Left lobe of liver (tissue), 2 donors: ENCODE measurements around the gene MICALL2. TPM values are rescaled to one million over a fixed set of nuclear protein-coding genes. Genes with fewer than 3 reads are reported as not detected.

ENCODE experiments used
- ATAC-seq: fragments of 200-7000 bp; cut with Tn5 transposase; one replicate; pipeline ENCODE4 v1.9.1; 2020; ENCODE audit warnings: mild to moderate bottlenecking, moderate library complexity
- DNase-seq: peaks from one replicate; pipeline ENCODE4 v3.0.0-alpha.2; 2020; ENCODE audit warnings: low spot score
- total RNA-seq: library from RNA; stranded (reverse); gene quantifications from one replicate; pipeline ENCODE4 v1.2.1, GENCODE V29; 2021
- donor health status: DM: no; HTN: no; CAD: no; lungs with moderate emphysema.
- donor health status: DM: no; HTN: yes; CAD: no.

Gene MICALL2
- total RNA-seq, 1 donor from 2014 or later = 18.0 TPM

- no peak for ATAC-seq
- DNase-seq = no peak
Measured at GRCh38 chr7:1436608-1437007, 22.7 kb downstream of the MICALL2 start.

GRCh38 chr7:1434891-1435670, 24.2 kb downstream of the MICALL2 start:
- no peak for DNase-seq

DNA sequence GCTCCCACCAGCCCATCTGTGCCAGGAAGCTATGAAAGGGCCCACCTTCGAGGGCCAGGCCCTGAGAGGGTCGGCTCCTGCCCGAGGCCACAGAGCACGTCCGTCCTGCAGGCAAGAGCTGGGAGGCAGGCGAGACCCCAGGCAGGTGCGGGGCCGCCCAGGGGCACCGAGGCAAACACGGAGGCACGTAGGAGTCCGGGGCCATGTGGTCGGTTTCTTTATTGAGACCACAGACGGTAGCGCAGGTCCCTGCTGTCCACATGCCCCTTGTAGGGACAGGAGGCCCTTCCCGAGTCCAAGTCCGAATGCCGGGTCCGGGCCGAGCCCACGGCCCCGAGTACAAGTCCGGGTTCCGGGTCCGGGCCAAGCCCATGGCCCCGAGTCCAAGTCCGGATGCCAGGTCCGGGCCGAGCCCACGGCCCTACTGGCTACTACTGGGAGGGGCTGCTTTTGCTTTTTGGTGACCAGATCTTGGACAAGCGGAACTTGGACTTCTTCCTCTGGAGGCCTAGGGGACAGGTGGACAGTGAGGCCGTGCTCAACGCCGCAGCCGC, 25.0 kb downstream of the MICALL2 start:
- ATAC-seq (no peak), DNase-seq (no peak)

More at GRCh38 chr7:1434891-1435670, 24.2 kb downstream of the MICALL2 start:
- ATAC-seq = no peak

DNA sequence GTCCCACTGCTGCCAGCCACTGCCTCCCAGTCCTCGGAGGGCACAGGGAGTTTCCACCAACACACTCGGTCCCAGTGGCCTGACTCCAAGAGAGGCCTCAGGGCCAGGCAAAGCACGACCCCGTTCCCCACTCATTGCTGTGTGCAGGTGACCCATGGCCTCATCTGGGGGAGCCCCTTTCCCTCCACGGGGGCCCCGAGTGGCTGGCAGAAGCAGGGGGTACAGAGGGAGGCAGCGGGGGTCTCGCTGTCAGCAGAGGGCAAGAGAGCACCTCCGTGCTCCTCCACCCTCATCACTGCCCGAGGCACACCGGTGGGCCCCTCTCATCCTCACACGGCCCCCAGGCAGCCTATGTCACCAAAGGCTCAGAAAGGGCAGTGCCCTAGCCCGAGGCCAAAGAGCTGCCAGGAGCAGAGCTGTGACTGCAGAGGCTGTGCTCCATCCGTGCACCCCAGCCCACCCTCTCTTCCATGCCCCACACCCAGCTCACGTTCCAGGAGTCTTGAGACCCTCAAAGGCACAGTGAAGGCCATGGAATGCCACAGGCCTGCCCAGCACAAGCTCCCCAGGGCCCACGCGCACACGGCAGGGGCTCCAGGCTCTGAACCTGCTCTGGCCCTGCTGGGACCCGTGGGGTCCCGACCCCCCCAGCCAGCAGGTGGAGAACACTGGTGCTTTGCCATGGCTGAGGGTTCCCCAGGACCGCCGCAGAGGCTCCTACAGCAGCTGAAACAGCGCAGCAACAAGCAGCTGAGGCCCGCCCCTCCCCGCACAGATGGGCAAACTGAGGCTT, 25.9 kb downstream of the MICALL2 start:
- ATAC-seq (no peak), DNase-seq (no peak)

DNA sequence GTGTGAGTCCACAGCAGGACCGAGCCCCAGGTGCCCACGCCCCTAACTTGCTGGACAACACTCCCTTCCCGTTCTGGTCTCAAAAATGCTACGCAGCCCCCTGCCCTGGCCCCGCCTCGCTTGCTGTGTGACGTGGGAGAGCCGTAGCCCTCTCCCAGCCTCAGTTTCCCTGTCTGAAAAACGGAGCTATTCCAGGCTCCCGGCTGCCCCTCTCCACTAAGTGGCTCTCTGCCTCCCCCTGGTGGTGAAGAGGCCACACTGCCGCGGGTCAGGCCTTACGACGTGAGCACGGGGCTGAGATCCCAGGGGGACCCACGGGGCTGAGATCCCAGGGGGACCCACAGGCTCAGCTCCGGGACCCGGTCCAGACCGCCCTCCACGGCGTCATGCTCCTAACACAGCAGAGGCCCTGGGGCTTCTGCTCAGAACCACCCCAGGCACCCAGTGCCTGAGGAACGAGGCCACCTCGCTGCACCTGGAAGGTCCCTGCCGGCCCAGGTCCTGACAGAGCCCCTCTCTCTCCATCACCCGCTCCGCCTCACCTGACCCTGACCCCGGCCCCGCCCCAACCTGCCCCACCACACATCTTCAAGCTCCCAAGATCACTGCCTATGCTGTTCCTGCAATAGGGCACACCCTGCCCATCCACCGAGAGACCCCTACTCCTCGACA, 26.7 kb downstream of the MICALL2 start:
- DNase-seq (peak; percentile 74), ATAC-seq (peak; percentile 86)

DNA sequence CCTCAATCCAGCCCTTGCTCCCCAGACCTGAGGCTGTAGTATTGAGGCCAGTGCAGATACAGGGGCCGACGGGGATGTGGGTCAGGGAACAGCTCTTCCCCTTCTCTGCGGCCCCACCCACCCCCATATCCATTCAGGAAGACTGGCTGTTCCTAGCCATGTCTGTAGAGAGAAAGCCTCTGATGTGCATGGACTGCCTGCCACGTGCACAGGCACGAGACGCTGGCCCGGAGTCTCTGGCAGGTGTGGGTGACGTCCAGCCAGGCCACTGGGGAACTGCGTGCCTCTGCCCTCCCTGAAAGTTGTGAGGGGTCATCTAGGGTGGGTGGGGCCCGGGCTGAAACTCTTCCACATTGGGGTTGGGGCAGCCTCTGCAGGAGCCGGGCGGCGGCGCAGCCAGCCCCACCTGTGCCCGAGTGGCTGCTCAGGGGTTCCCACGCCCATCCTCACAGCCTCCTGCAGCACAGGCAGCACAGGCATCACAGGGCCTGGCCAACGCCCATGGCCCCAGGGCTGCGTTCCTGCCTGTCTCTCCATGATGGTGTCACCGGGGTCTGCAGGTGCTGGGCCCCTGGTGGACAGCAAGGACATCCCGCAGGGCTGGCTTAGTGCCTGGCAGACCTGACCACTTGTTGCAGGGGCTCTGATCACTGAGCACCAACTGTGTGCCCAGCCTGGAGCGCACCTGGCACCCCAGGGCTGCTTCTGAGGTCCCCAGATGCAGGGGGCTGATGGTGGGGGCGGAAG, 27.5 kb downstream of the MICALL2 start:
- no peak for DNase-seq
- ATAC-seq = peak; percentile 8

DNA sequence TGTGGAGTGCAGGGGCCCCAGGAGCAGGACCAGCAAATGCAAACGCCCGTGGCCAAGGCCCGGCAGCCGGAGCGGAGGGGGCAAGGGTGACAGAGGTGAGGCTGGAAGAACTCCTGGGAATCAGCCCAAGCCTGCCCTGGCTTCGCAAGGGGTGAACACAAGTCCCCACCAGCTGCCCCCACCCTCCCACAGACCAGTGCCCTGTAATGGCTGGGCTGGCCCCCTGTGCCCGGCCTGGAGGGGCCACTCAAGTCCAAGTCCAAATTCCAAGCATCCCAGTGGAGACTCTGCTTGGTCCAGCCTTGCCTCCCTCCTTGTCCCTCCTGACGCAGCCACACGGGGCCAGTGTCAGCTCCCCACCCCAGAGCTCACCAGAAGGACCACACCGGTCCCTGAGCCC, 28.0 kb downstream of the MICALL2 start:
- ATAC-seq = no peak
- no peak for DNase-seq

- DNase-seq = no peak
- ATAC-seq = no peak
Measured at GRCh38 chr7:1430056-1430845, 29.0 kb downstream of the MICALL2 start.

DNA sequence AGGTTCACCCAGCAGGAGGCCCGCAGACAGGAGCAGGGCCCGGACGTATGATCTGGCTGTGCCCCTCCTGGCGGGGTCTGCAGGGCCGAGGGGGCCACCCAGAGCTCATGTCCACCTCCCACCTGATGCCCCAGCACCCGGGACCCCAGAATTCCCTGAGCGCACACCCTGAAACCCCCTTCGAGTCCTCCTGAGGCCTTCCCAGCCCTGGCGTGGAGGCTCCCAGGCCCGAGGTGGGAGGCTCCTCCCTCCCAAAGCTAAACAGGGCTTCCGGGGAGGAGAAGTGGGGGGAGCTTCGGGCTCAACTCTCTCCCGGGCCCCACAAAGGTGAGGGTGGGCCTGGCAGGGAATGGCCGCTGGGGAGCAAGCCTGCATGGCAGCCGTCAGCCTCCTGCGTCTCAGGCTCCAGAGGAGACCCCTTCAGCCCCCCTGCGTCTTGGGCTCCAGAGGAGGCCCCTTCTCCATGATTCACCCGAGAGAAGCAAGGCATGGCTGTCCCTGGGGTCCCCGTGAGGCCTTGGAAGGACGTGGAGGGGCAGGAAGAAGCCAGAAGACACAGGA, 30.2 kb downstream of the MICALL2 start:
- no peak for DNase-seq
- ATAC-seq = no peak

- ATAC-seq (no peak), DNase-seq (no peak)
Measured at GRCh38 chr7:1427064-1427657, 32.1 kb downstream of the MICALL2 start.

DNA sequence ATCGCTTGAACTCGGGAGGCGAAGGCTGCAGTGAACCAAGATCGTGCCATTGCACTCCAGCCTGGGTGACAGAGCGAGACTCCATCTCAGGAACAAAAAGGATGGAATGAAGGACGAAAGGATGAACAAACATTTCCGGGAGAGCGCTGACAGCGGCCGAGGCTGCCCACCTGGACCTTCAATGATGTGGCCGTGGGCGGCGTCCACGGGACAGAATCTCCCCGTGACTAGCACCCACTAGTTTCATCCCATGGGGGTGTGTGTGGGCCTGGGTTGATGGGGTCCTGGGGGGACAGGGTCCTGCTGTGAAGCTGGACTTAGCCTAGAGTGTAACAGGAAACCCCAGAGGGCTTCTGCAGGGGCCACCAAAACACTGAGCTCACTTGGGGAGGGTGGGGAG, 32.8 kb downstream of the MICALL2 start:
- ATAC-seq (no peak), DNase-seq (no peak)

- ATAC-seq (peak; percentile 35), DNase-seq (no peak)
Measured at GRCh38 chr7:1425292-1426136, 33.8 kb downstream of the MICALL2 start.

- DNase-seq = no peak
- no peak for ATAC-seq
Measured at GRCh38 chr7:1424041-1424440, 35.2 kb downstream of the MICALL2 start.

GRCh38 chr7:1423264-1423811, 35.9 kb downstream of the MICALL2 start:
- DNase-seq (no peak), ATAC-seq (no peak)

- DNase-seq (no peak), ATAC-seq (no peak)
Measured at GRCh38 chr7:1422512-1423263, 36.6 kb downstream of the MICALL2 start.

- no peak for ATAC-seq
Measured at GRCh38 chr7:1421946-1422345, 37.3 kb downstream of the MICALL2 start.

More at GRCh38 chr7:1421946-1422345, 37.3 kb downstream of the MICALL2 start:
- DNase-seq = no peak
